ENCODE measurements around the gene GHR.

- TF ChIP-seq CTCF (IDR thresholded peaks at IDR 0.05) (no peak), POLR2A (IDR thresholded peaks at IDR 0.05) (no peak)
Measured at GRCh38 chr5:42665857-42666256, 242.6 kb downstream of the GHR start.
